Ramos (cell line): ENCODE measurements around the gene HMGN3.

Experiments
- in situ Hi-C: fragments of 300-500 bp; cut with MboI; formaldehyde crosslinking; loops from one replicate; pipeline ENCODE4 v1.14.3; 2022; ENCODE audit warnings: low sequenced_read_pairs; ENCODE audit not compliant: unreplicated experiment

The HMGN3 gene

GRCh38 chr6:79189760-79190350 lies 44.6 kb downstream of the HMGN3 start:
- in situ Hi-C loops, result no loop called here

GRCh38 chr6:79188885-79189480 lies 45.5 kb downstream of the HMGN3 start:
- in situ Hi-C loops, result no loop called here

GRCh38 chr6:79188107-79188506 lies 46.4 kb downstream of the HMGN3 start:
- in situ Hi-C loops, result no loop called here

- in situ Hi-C loops, result no loop called here
Measured at GRCh38 chr6:79186564-79186963, 47.9 kb downstream of the HMGN3 start.

- in situ Hi-C loops, result no loop called here
Measured at GRCh38 chr6:79184641-79185040, 49.8 kb downstream of the HMGN3 start.

GRCh38 chr6:79184086-79184485 lies 50.4 kb downstream of the HMGN3 start:
- in situ Hi-C loops, result no loop called here

GRCh38 chr6:79180052-79180451 lies 54.4 kb downstream of the HMGN3 start:
- in situ Hi-C loops, result no loop called here

- in situ Hi-C loops, result no loop called here
Measured at GRCh38 chr6:79173378-79173777, 61.1 kb downstream of the HMGN3 start.

GRCh38 chr6:79170959-79171358 lies 63.5 kb downstream of the HMGN3 start:
- in situ Hi-C loops, result no loop called here

- in situ Hi-C loops, result no loop called here
Measured at GRCh38 chr6:79170431-79170830, 64.1 kb downstream of the HMGN3 start.

GRCh38 chr6:79168695-79168980 lies 65.8 kb downstream of the HMGN3 start:
- in situ Hi-C loops, result no loop called here

- in situ Hi-C loops, result no loop called here
Measured at GRCh38 chr6:79167931-79168694, 66.4 kb downstream of the HMGN3 start.

- in situ Hi-C loops, result no loop called here
Measured at GRCh38 chr6:79159846-79160245, 74.6 kb downstream of the HMGN3 start.

GRCh38 chr6:79158856-79159516 lies 75.5 kb downstream of the HMGN3 start:
- in situ Hi-C loops, result no loop called here

- in situ Hi-C loops, result no loop called here
Measured at GRCh38 chr6:79157961-79158644, 76.4 kb downstream of the HMGN3 start.

- in situ Hi-C loops, result no loop called here
Measured at GRCh38 chr6:79152269-79152737, 82.2 kb downstream of the HMGN3 start.
